ENCODE measurements around the gene BEST2. TPM values are rescaled to one million over a fixed set of nuclear protein-coding genes. Genes with fewer than 3 reads are reported as not detected.

BEST2 gene
- total and polyA plus RNA-seq, 2 donors (not counting 1 experiment from before 2014, with no cell fraction given), result not detected

DNA sequence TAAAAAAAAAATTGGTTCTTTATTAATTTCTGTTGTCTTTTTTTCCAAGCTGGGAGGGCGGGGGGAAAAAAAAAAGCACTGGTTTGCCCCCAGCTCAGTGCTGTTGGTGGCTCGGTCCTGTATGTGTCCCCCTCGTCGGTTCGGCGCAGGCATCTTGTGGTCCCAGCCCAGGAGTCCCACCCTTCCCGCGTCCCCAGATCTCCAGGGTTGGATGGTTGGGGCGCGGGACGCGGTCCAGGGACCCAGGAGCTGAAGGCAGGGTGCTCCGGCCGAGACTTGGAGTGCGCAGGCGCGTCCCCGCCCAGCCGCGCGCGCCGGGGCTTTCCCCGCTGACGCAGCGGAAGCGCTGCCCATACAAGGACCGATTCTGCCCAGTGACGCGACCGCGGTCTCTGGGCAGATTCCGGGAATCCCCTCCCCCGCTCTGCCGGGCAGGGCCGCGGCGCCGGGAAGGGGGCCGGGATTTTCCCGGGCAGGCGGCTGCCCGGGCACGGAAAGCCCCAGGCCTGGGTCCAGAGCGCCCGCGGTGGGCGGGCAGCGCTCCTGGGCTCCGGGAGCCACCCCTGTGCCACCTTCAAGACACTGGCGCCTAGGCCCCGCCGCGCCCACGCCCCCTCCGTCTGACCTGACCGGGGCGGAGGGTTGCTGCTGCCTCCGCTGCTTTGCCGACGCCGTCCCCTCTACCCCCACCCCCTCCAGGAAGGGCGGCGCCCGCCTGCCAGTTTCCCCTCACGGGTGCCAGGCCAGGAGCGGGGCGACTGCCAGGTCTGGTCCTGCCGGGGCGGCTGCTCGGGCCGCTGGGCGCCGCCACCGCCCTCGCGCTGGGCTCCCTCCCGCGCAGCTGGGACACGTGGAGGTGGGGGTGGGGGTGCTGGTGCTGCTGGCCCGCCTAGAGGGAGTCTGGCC is 42.0 kb downstream of the BEST2 start:
- H3K4me3 ChIP-seq (replicated peaks in 1 of 4; ENCODE audit: control extremely low read depth in 1 of 4, insufficient read depth in 1 of 4, low read depth in 3 of 4, low read length in 4 of 4), result peak overlapping the region; percentile 73 to 98 (median 94)
- peak overlapping the region; percentile 99 for H3K9ac ChIP-seq (ENCODE audit: insufficient read depth, low read length)
- TF ChIP-seq EZH2 (IDR thresholded peaks at IDR 0.05; ENCODE audit: low read length, missing control alignments), result no peak
- TF ChIP-seq, protein P1, sequence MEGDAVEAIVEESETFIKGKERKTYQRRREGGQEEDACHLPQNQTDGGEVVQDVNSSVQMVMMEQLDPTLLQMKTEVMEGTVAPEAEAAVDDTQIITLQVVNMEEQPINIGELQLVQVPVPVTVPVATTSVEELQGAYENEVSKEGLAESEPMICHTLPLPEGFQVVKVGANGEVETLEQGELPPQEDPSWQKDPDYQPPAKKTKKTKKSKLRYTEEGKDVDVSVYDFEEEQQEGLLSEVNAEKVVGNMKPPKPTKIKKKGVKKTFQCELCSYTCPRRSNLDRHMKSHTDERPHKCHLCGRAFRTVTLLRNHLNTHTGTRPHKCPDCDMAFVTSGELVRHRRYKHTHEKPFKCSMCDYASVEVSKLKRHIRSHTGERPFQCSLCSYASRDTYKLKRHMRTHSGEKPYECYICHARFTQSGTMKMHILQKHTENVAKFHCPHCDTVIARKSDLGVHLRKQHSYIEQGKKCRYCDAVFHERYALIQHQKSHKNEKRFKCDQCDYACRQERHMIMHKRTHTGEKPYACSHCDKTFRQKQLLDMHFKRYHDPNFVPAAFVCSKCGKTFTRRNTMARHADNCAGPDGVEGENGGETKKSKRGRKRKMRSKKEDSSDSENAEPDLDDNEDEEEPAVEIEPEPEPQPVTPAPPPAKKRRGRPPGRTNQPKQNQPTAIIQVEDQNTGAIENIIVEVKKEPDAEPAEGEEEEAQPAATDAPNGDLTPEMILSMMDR (conservative IDR thresholded peaks at IDR 0.05 in 1 of 2, IDR thresholded peaks at IDR 0.05 in 1 of 2; ENCODE audit: low read depth in 1 of 2, low read length in 2 of 2), result no peak
- H3K27ac ChIP-seq (ENCODE audit: insufficient read depth, low read length), result peak overlapping the region; percentile 97
- peak; percentile 89 to 94 for DNase-seq (ENCODE audit: low read depth in 2 of 2)
- H3K9me3 ChIP-seq (ENCODE audit: control insufficient read depth, insufficient read depth, low read depth, low read length), result no peaks in the 10 kb centered on the region
- H3K4me1 ChIP-seq (ENCODE audit: control insufficient read depth, extremely low read depth, insufficient read depth, low read length), result peaks cover 23% of the 10 kb centered on the region
- H3K36me3 ChIP-seq (ENCODE audit: control insufficient read depth, insufficient read depth, low read length), result peaks cover 2% of the 10 kb centered on the region
- no peak overlapping the region for H2AFZ ChIP-seq (ENCODE audit: low read length)
- peak overlapping the region; percentile 72 for H3K4me2 ChIP-seq (ENCODE audit: extremely low read depth, insufficient read depth, low read length)
- H4K20me1 ChIP-seq (ENCODE audit: control insufficient read depth, extremely low read depth, insufficient read depth, low read length), result no peaks in the 10 kb centered on the region
- no peaks in the 10 kb centered on the region for H3K27me3 ChIP-seq (ENCODE audit: control insufficient read depth, insufficient read depth, low read length)
- peaks cover 20% of the 10 kb centered on the region for H3K79me2 ChIP-seq (ENCODE audit: control insufficient read depth, insufficient read depth, low read length)

DNA sequence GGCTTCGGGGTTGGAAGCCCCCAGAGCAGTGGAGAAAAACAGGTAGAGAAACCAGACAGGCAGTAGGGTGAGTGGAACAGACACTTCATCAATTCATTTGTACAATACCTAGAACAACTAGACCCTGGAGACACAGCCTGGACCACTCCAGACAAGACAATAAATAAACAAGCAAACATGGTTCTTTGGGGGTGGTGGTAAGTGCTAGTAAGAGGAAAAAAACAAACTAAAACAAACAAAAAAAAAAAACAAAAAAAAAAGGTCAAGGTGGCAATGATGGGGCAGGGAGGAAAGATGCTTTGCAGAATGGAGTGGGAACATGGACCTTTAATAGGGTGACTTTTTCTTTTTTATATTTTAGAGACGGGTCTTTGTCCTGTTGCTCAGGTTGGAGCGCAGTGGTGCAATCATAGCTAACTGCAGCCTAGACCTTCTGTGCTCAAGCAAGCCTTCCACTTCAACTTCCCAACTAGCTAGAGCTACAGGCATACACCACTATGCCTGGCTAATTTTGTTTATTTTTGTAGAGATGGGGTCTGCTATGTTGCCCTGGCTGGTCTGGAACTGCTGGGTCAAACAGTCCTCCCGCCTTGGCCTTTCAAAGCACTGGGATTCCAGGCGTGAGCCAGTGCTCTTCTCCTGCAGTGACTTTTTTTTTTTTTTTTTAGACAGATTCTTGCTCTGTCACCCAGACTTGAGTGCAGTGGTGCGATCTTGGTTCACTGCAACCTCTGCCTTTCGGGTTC is 42.8 kb downstream of the BEST2 start:
- peak in 1 of 2 donors; percentile 61 for DNase-seq (ENCODE audit: low read depth in 2 of 2)
- H3K9me3 ChIP-seq (ENCODE audit: control insufficient read depth, insufficient read depth, low read depth, low read length), result no peaks in the 10 kb centered on the region
- no peaks in the 10 kb centered on the region for H3K27me3 ChIP-seq (ENCODE audit: control insufficient read depth, insufficient read depth, low read length)
- peak overlapping the region; percentile 54 for H3K4me2 ChIP-seq (ENCODE audit: extremely low read depth, insufficient read depth, low read length)
- H3K9ac ChIP-seq (ENCODE audit: insufficient read depth, low read length), result peak overlapping the region; percentile 99
- peak overlapping the region; percentile 97 for H3K27ac ChIP-seq (ENCODE audit: insufficient read depth, low read length)
- peaks cover 16% of the 10 kb centered on the region for H3K4me1 ChIP-seq (ENCODE audit: control insufficient read depth, extremely low read depth, insufficient read depth, low read length)
- H2AFZ ChIP-seq (ENCODE audit: low read length), result no peak overlapping the region
- peaks cover 2% of the 10 kb centered on the region for H3K36me3 ChIP-seq (ENCODE audit: control insufficient read depth, insufficient read depth, low read length)
- peak overlapping the region in 3 of 4 experiments; percentile 27 to 96 (median 30) for H3K4me3 ChIP-seq (replicated peaks in 1 of 4; ENCODE audit: control extremely low read depth in 1 of 4, insufficient read depth in 1 of 4, low read depth in 3 of 4, low read length in 4 of 4)
- peaks cover 20% of the 10 kb centered on the region for H3K79me2 ChIP-seq (ENCODE audit: control insufficient read depth, insufficient read depth, low read length)
- H4K20me1 ChIP-seq (ENCODE audit: control insufficient read depth, extremely low read depth, insufficient read depth, low read length), result no peaks in the 10 kb centered on the region
- no peak for TF ChIP-seq EZH2 (IDR thresholded peaks at IDR 0.05; ENCODE audit: low read length, missing control alignments)
- TF ChIP-seq, protein P1 (conservative IDR thresholded peaks at IDR 0.05 in 1 of 2, IDR thresholded peaks at IDR 0.05 in 1 of 2; ENCODE audit: low read depth in 1 of 2, low read length in 2 of 2), result no peak

GRCh38 chr19:12794971-12795381 is 43.4 kb downstream of the BEST2 start:
- H3K27ac ChIP-seq (ENCODE audit: insufficient read depth, low read length), result no peak overlapping the region
- peaks cover 2% of the 10 kb centered on the region for H3K36me3 ChIP-seq (ENCODE audit: control insufficient read depth, insufficient read depth, low read length)
- H3K79me2 ChIP-seq (ENCODE audit: control insufficient read depth, insufficient read depth, low read length), result peaks cover 20% of the 10 kb centered on the region
- no peak overlapping the region for H2AFZ ChIP-seq (ENCODE audit: low read length)
- H3K9me3 ChIP-seq (ENCODE audit: control insufficient read depth, insufficient read depth, low read depth, low read length), result no peaks in the 10 kb centered on the region
- H3K4me3 ChIP-seq (replicated peaks in 1 of 4; ENCODE audit: control extremely low read depth in 1 of 4, insufficient read depth in 1 of 4, low read depth in 3 of 4, low read length in 4 of 4), result peak overlapping the region in 1 of 4 experiments; percentile 96
- no peak overlapping the region for H3K4me2 ChIP-seq (ENCODE audit: extremely low read depth, insufficient read depth, low read length)
- no peaks in the 10 kb centered on the region for H3K27me3 ChIP-seq (ENCODE audit: control insufficient read depth, insufficient read depth, low read length)
- H3K4me1 ChIP-seq (ENCODE audit: control insufficient read depth, extremely low read depth, insufficient read depth, low read length), result peaks cover 15% of the 10 kb centered on the region
- no peak for TF ChIP-seq EZH2 (IDR thresholded peaks at IDR 0.05; ENCODE audit: low read length, missing control alignments)
- H4K20me1 ChIP-seq (ENCODE audit: control insufficient read depth, extremely low read depth, insufficient read depth, low read length), result no peaks in the 10 kb centered on the region
- no peak overlapping the region for H3K9ac ChIP-seq (ENCODE audit: insufficient read depth, low read length)
- no peak for DNase-seq (ENCODE audit: low read depth in 2 of 2)

Measured in fibroblast of lung (primary cell).